GM21619 (cell line): ENCODE measurements around the gene SHROOM2.
"Not testable (repeated sequence)": the region's sequence is repeated elsewhere in the genome, so short reads cannot be mapped to it uniquely, and the experiment has no call there.

Experiments
- ATAC-seq: cut with Tn5 transposase; IDR thresholded peaks from one replicate; pipeline ENCODE4 v1.9.1; 2021; ENCODE audit not compliant: unreplicated experiment

Gene SHROOM2

DNA sequence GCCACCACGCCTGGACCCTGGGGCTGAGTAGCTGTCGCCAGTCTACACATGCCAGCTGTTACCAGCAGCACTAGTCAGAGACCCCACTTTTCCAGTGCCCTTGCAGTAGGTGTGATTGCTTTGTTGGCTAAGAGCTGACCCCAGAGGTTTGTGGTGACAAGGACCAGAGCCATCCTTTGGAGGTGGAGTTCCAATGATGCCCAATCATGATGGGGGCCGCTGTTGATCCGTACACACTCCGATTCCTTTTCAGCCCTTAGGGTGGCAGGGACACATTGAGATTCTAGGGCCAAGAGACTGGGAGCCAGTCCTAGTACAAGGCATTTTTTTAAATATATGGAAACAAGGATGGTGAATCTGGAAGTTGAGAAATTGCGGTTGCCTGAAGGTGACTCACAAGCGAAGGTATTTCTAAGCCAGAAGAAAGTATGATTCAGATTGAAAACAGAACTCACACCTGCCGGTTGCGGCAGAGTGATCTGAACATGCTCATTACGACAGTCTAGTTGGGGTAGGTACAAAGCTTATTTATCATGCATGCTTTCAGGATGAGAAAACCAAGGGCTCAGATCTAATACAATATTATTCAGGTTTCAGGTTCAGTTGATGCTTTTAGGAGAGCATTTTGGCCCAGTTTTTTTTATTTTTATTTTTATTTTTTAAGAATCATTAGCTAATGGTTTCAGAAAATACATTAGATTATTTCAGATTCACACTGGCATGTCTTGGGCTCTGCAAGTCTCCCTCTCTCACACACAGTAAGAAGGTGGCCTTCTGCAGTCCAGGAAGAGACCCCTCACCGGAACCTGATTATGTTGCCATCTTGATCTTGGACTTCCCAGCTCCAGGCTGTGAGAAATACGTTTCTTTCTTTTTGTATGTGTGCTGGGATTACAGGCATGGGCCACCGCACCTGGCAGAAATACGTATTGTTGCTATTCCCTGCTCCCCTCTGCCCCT is 43.4 kb downstream of the SHROOM2 start:
- peak; percentile 95 for ATAC-seq

DNA sequence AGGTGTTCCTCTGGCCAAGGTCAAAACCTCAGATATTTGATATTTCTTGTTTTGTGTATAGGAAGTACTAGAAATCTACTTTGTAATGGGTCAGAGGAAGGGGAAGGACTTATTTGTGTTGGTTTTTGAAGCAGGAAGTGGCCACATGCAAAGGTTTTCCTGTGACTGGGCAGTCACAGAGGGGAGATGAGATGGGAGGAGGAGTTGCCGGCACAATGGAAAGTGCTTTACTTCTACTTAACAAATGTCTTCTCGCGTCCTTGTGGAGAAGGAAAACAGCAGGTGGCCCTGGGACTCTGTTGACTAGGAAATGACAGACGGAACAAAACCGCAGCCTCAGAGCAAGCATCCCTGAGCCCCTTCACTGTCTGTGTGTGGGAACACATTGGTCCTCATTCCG is 46.6 kb downstream of the SHROOM2 start:
- no peak for ATAC-seq

GRCh38 chrX:9835585-9836210 is 49.5 kb downstream of the SHROOM2 start:
- no peak for ATAC-seq

DNA sequence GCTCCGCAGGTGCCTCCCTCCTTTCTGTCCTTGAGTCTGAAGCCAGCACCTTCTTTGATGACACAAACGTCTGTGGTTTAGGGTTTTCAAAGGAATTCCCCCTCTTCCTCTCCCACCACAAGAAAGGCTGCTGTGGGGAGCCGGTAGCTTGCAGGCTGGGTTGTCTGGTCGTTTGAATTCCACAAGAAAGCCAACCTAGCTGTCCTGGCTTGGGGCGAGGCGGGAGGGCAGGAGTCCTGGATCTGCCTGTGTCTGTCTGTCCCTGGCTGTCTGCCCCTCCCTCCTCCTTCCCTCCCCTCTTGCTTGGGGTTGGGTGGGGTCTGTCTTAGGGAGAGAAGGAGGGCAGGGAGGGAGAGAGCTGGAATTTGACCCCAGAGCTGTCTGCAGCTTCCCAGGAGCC is 56.3 kb downstream of the SHROOM2 start:
- ATAC-seq: no peak

DNA sequence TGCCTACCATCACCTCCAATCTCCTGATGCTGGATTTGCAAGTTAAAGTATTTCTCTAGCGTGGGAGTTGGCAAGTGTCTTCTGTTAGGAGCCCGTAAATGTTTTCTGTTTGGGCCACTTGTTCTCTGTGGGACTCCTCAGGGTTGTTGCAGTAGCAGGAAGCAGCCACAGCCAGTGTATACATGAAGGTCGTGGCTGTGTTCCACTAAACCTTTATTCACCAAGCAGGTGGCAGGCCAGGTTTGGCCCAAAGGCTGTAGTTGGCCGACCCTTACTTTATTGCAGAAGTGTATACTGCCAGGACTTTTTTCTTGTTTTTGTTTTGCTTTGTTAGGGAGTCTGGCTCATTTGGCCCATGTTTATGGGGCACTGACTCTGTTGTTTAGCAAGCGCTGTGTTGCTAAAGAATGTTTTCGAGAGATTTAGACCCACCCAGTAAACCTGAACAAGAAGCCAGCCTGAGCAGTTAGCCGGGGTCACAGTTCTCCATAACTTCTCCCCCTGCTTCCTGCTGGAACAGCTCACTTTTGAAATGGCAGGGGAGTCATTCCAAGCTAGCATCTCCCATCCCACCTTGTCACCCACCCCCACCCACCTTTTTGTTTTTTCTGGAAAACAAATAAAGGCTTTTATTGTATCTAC is 58.8 kb downstream of the SHROOM2 start:
- no peak for ATAC-seq

- ATAC-seq: no peak
These were observed 59.3 kb downstream of the SHROOM2 start for GRCh38 chrX:9845578-9845952.

GRCh38 chrX:9846631-9847030 is 60.4 kb downstream of the SHROOM2 start:
- no peak for ATAC-seq

DNA sequence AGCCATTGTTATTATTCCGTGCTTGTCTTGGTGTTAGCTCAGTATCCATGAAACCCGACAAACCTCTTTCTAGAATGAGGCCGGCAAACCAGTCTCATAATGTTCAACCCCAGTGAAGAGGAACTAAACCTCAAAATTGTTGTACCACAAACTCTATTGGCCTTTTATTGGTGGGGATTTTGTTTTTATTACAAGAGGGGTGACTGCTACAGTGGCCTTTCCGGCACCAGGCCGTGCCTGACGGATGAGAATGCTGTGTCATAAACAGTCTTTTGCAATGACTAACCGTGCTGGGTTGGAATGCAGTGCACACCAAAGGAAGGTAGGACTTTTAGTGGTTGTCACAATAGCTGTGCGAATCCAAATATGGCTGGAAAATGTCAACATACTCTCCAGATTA is 60.8 kb downstream of the SHROOM2 start:
- ATAC-seq: no peak

GRCh38 chrX:9848718-9849479 is 62.7 kb downstream of the SHROOM2 start:
- no peak for ATAC-seq

DNA sequence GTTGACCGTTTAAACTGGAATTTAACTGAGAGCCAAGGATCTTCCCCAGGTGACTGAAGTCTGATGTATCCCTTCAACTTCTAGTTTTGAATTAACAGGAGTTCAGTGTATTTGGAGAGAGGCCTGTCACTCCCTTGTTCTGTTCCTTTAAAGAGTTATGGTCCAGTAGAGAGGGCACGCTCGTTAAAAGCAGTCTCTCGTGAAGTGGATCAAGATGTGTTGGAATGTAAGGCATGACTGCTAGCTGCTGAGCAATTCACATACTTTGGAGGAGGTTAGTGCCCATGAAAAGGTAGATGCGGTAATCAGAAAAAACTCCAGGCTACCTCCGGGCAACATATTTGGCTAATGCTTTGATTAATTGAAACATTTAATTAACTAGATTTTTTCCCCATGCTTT is 65.7 kb downstream of the SHROOM2 start:
- ATAC-seq: no peak

DNA sequence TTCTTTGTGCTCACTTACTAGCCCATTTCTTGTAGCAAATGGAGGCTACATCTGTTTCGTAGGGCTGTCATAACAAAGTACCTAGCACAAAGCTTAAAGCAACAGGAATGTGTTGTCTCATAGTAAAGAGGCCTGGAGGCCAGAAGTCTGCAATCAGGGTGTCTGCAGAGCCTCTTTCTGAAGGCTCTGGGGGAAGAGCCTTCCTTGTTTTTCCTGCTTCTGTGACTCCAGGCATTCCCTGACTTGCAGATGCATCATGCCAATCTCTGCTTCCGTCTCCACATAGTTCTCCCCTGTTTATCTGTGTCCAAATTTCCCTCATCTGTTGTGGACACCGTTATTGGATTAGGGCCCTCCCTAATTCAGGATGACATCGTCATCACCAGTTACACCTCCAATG is 67.1 kb downstream of the SHROOM2 start:
- ATAC-seq: no peak

GRCh38 chrX:9855561-9856283 is 69.5 kb downstream of the SHROOM2 start:
- ATAC-seq: no peak

DNA sequence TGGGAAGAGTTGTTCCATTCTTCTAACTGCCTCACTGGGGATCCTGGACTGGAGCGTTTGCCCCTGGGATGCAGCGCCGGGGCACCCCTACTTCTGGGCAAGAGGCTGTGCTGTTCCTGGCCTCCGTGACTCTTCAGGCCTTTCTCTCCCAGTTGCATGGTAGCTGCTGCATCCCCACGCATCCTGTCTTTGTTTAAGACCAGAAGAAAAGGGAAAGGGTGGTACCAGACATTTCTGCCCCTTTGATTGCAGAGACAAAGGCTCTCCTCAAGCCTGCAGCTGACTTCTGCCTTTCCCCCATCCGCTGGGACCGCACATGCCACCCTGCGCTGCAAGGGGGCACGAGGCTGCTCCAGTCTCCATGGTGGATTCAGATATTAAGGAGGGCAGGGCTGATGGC is 70.4 kb downstream of the SHROOM2 start:
- ATAC-seq: no peak

- ATAC-seq: no peak
These were observed 71.6 kb downstream of the SHROOM2 start for GRCh38 chrX:9857575-9858474.

- ATAC-seq: not testable (repeated sequence)
These were observed 72.5 kb downstream of the SHROOM2 start for GRCh38 chrX:9858684-9859083.

DNA sequence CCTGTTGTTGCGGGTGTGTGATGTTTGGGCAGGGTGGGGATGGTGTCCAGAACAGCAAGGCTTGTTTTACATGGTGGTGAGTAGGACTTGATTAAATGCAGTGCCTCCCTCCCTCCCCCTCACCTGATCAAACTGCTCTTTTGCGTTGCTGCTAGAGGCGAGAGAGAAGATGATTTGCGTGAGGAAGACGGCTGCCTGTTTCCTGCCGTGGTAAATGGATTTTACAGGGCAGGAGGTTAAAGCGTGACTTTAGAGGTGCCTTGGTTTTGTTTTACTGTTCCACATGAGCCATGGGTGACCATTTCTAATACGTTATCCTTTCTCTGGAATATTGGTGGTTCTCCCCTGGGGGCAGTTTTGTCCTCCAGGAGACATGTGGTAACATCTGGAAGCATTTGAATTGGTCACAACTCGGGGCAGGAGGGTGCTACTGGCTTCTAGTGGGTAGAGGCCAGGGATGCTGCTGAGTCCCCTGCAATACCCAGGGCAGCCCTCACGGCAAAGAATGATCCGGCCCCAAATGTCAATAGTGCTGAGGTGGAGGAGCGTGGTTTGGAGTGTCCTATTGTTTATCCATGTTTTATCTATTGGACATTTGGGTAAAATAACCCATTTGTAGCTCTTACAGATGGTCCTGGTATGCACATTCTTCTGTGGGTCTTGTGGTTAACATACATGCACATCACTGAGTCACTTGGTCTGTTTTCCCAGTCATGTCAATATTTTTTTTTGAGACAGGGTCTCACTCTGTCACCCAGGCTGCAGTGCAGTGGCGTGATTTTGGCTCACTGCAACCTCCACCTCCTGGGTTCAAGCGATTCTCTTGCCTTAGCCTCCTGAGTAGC is 73.7 kb downstream of the SHROOM2 start:
- no peak for ATAC-seq

- ATAC-seq: no peak
These were observed 74.6 kb downstream of the SHROOM2 start for GRCh38 chrX:9860826-9861225.

DNA sequence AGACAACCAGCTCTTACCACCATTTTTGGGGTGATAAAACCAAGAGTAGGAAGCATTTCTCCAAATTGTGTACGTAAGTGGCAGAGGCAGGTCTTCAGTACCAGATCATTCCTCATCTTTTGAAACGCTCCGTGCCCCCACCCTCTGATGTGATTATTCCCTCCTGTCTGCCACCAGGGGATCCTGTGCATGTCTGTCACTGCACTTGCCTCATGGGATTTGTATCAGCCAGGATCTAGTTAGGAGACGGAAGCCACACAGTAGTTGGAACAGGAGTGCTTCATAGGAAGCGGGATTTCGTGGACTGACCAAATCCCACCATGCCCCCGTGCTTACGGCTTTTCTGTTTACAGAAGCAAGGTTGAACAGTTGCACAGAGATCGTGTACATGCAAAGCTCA is 75.5 kb downstream of the SHROOM2 start:
- no peak for ATAC-seq

- ATAC-seq: no peak
These were observed 76.3 kb downstream of the SHROOM2 start for GRCh38 chrX:9862525-9862924.
